Stimulated activated CD4-positive, alpha-beta T cell treated with anti-CD3 and anti-CD28 coated beads, Interleukin-4, amount 100 ng/mL, for 24 hours (primary cell): ENCODE measurements around the gene TSPO2.
A peak's percentile ranks its signal among the peaks of the same experiment; 100 is the strongest.

Source experiments
- DNase-seq: peaks from one replicate; pipeline ENCODE4 v3.0.0-alpha.2; 2020

Gene TSPO2

GRCh38 chr6:41027799-41028560 is 14.3 kb upstream of the TSPO2 start:
- DNase-seq, result peak; percentile 75

GRCh38 chr6:41028561-41029412 is 13.5 kb upstream of the TSPO2 start:
- DNase-seq, result no peak

- DNase-seq, result no peak
Measured at GRCh38 chr6:41032830-41033229, 9.4 kb upstream of the TSPO2 start.

GRCh38 chr6:41033776-41034175 is 8.5 kb upstream of the TSPO2 start:
- DNase-seq, result no peak

GRCh38 chr6:41036186-41036585 is 6.1 kb upstream of the TSPO2 start:
- DNase-seq, result no peak

- no peak for DNase-seq
Measured at GRCh38 chr6:41036601-41037000, 5.7 kb upstream of the TSPO2 start.

GRCh38 chr6:41037107-41037900 is 5.0 kb upstream of the TSPO2 start:
- no peak for DNase-seq

GRCh38 chr6:41038205-41038604 is 4.1 kb upstream of the TSPO2 start:
- no peak for DNase-seq

- DNase-seq, result peak; percentile 61
Measured at GRCh38 chr6:41039060-41039998, 2.9 kb upstream of the TSPO2 start, which contains the start of gene UNC5CL. UNC5CL (minus strand) TSS chr6:41039221; CDS start chr6:41035074, 4,147 bp downstream.

- no peak for DNase-seq
Measured at GRCh38 chr6:41040101-41040939, 1.9 kb upstream of the TSPO2 start.

- DNase-seq, result no peak
Measured at GRCh38 chr6:41040940-41041536, 1.2 kb upstream of the TSPO2 start.

- DNase-seq, result no peak
Measured at GRCh38 chr6:41043151-41043550, 884 bp downstream of the TSPO2 start.

- no peak for DNase-seq
Measured at GRCh38 chr6:41045664-41046063, 3.4 kb downstream of the TSPO2 start.

- no peak for DNase-seq
Measured at GRCh38 chr6:41046084-41046483, 3.8 kb downstream of the TSPO2 start.

GRCh38 chr6:41047306-41047705 is 5.0 kb downstream of the TSPO2 start:
- DNase-seq, result no peak

GRCh38 chr6:41047745-41048732 is 5.8 kb downstream of the TSPO2 start:
- DNase-seq, result no peak

- no peak for DNase-seq
Measured at GRCh38 chr6:41049521-41049920, 7.3 kb downstream of the TSPO2 start.

GRCh38 chr6:41049955-41050354 is 7.7 kb downstream of the TSPO2 start:
- no peak for DNase-seq

- DNase-seq, result no peak
Measured at GRCh38 chr6:41050536-41050935, 8.3 kb downstream of the TSPO2 start.
